Measurements from ENCODE around the gene RBKS. TPM values are rescaled to one million over a fixed set of nuclear protein-coding genes. Genes with fewer than 3 reads are reported as not detected.

RBKS gene
- total RNA-seq, 3 donors from 2014 or later, result 5.9 to 10.6 (median 10.3) TPM

GRCh38 chr2:27839022-27839618, 51.1 kb downstream of the RBKS start:
- Histone ChIP-seq H3K9me3 (no peaks in the 10 kb centered on the region), H3K4me1 (ENCODE audit: low read depth) (no peaks in the 10 kb centered on the region), H3K36me3 (ENCODE audit: low read depth) (no peaks in the 10 kb centered on the region), H3K4me3 (no peak overlapping the region)
- no peak for TF ChIP-seq CTCF (IDR thresholded peaks at IDR 0.05)
- DNase-seq (no peak), ATAC-seq (no peak)
- intact Hi-C loops (cut with DNase I, micrococcal nuclease), result no loop called here

GRCh38 chr2:27838502-27838901, 51.7 kb downstream of the RBKS start:
- no peaks in the 10 kb centered on the region for H3K36me3 ChIP-seq (ENCODE audit: low read depth)
- ATAC-seq (no peak), DNase-seq (no peak)
- no peak for TF ChIP-seq CTCF (IDR thresholded peaks at IDR 0.05)
- H3K9me3 ChIP-seq, result no peaks in the 10 kb centered on the region
- intact Hi-C loops (cut with DNase I, micrococcal nuclease), result no loop called here
- H3K4me1 ChIP-seq (ENCODE audit: low read depth), result no peaks in the 10 kb centered on the region
- H3K4me3 ChIP-seq, result no peak overlapping the region

- Histone ChIP-seq H3K4me1 (ENCODE audit: low read depth) (no peaks in the 10 kb centered on the region), H3K4me3 (no peak overlapping the region), H3K36me3 (ENCODE audit: low read depth) (no peaks in the 10 kb centered on the region), H3K9me3 (no peaks in the 10 kb centered on the region)
- DNase-seq, result no peak
- intact Hi-C loops (cut with DNase I, micrococcal nuclease), result no loop called here
- TF ChIP-seq CTCF (IDR thresholded peaks at IDR 0.05), result no peak
- ATAC-seq, result no peak
Observed at GRCh38 chr2:27833931-27834330, 56.3 kb downstream of the RBKS start.

- no peak for TF ChIP-seq CTCF (IDR thresholded peaks at IDR 0.05)
- Histone ChIP-seq H3K4me1 (ENCODE audit: low read depth) (no peaks in the 10 kb centered on the region), H3K4me3 (no peak overlapping the region), H3K9me3 (no peaks in the 10 kb centered on the region), H3K36me3 (ENCODE audit: low read depth) (no peaks in the 10 kb centered on the region)
- DNase-seq (no peak), ATAC-seq (no peak)
- intact Hi-C loops (cut with DNase I, micrococcal nuclease), result no loop called here
Observed at GRCh38 chr2:27832396-27832795, 57.8 kb downstream of the RBKS start.

- ATAC-seq, result no peak
- H3K36me3 ChIP-seq (ENCODE audit: low read depth), result no peaks in the 10 kb centered on the region
- no peak for TF ChIP-seq CTCF (IDR thresholded peaks at IDR 0.05)
- no peak for DNase-seq
- H3K4me3 ChIP-seq, result no peak overlapping the region
- H3K9me3 ChIP-seq, result no peaks in the 10 kb centered on the region
- no peaks in the 10 kb centered on the region for H3K4me1 ChIP-seq (ENCODE audit: low read depth)
- intact Hi-C loops (cut with DNase I, micrococcal nuclease), result no loop called here
Observed at GRCh38 chr2:27831279-27832050, 58.7 kb downstream of the RBKS start.
